IPS-11a (cell line): ENCODE measurements around the gene CNIH3.

ENCODE experiments used
- H3K4me3 ChIP-seq: one replicate; pipeline ENCODE4 v1.5.1; 2013; ENCODE audit warnings: low read depth, low read length, control low read depth

The CNIH3 gene

DNA sequence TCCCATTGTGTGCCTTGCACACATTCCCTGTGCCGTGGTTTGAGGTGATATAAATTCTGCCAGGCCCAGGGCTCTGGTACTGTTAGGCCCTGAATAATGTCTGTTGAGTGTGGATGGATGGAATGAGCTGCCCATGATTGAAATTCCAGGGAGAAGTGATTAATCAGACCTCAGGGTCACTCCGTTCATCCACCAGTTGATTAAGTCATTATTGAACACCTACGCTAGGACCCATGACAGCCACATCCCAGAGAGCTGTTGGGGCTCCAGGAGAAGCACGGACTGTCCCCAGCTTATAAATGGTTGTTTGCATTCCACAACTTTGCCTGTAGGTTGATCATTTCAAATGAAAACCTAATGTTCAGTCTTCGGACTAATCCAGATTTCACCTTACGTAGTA is 98.4 kb downstream of the CNIH3 start:
- H3K4me3 ChIP-seq: no peak overlapping the region

GRCh38 chr1:224718470-224719053 is 102.4 kb downstream of the CNIH3 start:
- no peak overlapping the region for H3K4me3 ChIP-seq

DNA sequence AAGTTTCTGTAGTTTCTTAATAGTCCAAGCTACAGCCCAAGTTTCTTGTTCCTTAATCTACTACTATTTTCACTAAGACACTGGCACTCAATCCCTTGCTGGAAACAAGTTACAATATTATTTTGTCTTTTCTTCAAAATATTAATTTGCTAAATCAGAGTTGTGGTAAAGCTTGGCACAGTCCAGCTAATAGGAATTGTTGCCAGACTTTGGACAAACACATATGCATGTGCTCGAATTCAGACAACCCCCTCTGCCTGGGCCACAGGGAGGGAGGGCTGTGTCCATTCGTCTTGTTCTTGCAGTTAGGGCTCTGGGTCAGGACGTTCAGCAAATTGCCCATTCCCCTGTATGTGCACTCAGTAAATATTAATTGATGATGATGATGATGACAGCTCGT is 103.6 kb downstream of the CNIH3 start:
- H3K4me3 ChIP-seq: no peak overlapping the region

DNA sequence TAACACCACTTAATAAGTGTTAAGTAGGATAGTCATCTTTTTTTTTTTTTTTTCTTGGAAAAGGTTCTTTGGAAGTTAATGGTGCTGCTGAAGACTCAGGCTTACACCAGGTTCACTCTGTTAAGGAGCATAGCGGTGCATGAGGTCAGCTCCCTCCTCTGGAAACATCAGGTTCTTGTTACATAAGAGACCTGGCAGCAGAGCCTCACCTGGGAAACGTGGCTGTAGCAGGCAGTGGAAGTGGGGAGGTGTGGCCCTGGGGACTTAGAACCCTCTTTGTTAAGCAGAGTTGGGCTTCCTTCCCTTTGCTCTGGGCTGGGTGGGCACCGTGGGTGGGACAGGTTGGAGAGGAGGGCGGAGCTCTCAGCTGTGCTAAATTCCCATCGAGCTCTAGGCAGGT is 104.1 kb downstream of the CNIH3 start:
- no peak overlapping the region for H3K4me3 ChIP-seq

GRCh38 chr1:224721000-224721399 is 104.9 kb downstream of the CNIH3 start:
- H3K4me3 ChIP-seq: no peak overlapping the region

- H3K4me3 ChIP-seq: no peak overlapping the region
Measured at GRCh38 chr1:224722838-224723237, 106.7 kb downstream of the CNIH3 start.

- H3K4me3 ChIP-seq: no peak overlapping the region
Measured at GRCh38 chr1:224724566-224724965, 108.4 kb downstream of the CNIH3 start.

DNA sequence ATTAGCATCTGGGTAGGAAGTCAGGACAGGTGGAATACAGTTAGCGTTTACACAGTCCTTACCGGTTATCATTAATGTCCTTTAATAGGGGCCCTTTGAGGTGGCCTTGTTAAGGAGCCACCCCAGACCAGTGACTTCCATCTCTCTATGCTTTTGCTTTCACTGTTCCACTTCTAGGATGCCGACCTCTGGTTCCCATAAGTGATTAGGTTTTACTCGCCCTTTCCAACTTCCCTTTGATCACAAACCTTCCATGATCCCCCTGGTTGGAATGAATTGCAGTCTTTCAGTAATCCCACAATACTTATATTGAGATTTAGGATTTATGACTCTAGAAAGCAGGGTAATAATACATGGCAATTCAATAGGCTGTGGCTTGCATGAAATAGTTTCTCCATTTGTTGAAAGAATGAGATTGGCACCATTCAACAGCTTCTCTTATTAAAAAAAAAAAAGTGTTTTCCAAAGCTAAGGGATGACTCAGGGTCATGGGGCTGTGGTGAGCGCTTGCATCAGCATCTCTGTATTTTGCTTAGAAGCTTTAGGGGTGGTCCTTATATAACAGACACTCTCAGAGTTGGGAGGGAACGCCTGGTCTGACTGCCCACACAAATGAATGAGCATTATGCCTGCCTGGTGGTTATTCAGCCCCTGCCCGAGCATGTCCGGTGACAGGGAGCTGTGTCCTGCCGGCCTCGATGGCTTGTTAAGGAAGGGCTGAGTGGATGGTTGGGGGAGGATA is 110.5 kb downstream of the CNIH3 start:
- H3K4me3 ChIP-seq: no peak overlapping the region

DNA sequence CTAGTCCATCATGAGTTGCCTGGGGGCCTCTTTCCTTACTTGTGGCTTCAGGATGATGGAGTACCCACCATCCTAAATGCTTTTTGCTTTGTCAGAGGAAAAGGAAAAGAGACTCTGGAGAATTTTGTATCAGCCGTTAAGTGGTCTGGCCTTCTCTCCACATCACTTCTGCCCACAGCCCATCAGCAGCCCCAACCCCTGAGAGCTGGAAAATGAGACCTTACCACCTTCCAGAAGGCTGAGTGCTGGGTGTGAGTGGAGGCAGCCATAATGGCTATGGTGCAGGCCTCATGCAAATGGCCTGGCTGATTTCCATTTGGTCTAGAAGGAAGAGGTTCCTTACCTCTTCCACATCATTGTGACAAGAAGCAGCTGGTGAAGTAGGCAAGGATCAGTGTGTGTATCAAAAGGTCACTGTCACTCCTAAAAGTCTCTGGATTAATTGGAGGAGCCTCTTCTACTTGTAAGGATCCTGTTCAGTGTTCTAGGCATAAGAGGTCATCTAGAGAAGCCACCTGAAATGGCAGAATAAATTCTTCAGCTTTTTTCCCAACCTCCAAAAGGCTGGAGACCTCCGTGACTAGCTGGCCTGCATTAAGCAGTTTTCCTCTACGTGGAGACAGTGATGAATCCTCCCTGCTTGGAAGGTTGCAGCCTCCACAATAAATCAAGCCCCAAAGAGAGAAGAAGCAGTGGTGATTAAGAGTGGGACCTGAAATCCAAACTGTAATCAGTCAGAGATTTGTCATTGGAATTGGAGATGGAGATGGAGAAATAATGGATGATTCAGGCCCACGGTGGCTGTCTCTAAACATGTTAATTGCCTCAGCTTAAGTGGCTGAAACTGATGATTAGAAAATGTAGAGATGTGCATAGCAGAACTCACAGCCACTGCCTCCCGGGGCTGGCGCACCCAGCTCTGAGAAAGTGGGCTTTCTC is 111.5 kb downstream of the CNIH3 start:
- no peak overlapping the region for H3K4me3 ChIP-seq

DNA sequence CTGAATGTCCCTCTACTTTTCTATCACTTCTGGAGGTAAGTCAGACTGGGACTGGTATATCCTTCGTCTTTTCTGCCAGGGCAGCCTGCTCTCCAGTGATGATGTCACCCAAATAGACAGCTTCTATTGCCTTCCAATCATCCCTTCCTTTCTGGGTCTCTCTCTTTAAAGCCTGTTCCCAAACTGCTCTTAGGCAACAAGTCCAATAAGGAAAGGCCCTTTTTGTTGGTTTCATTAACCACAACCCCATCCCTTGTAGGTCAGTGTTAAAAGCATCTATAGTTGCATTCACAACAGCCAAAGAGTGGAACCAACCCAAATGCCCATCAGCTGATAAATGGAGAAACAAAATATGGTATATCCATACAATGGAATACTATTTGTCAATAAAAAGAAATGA is 114.4 kb downstream of the CNIH3 start:
- no peak overlapping the region for H3K4me3 ChIP-seq

DNA sequence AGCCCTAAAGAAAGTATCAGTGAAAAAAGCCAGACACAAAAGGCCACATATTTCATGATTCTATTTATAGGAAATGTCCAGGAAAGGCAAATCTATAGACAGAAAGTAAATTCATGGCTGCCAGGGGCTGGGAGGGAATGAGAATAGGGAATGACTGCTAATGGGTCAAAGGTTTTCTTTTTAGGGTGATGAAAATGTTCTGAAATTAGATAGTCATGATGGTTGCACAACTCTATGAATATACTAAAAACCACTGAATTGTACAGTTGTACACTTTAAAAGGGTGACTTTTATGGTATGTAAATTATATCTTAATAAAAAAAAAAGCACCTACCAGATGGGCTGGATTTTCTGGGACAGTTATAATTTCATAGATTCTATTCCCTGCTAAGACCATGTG is 114.8 kb downstream of the CNIH3 start:
- H3K4me3 ChIP-seq: no peak overlapping the region

DNA sequence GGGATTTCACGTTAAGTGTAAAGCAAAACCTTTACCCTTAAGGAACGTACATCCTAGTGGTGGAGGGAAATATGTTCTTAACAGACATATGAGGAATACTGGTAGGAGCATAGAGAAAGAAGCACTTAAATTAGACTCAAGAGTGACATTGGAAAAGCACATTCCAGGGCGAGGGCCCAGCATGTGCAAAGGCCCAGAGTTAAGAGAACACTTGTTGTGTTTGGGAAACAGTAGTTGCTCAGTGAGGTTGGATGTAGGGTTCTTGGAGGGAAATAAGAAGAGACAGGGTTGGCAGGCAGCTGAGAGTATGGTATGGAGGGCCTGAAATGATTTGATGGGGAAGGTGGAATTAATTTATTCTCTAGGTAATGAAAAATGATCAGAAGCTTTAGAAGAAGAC is 115.5 kb downstream of the CNIH3 start:
- H3K4me3 ChIP-seq: no peak overlapping the region

- no peak overlapping the region for H3K4me3 ChIP-seq
Measured at GRCh38 chr1:224732377-224733026, 116.4 kb downstream of the CNIH3 start.

- no peak overlapping the region for H3K4me3 ChIP-seq
Measured at GRCh38 chr1:224733027-224733911, 117.2 kb downstream of the CNIH3 start.

DNA sequence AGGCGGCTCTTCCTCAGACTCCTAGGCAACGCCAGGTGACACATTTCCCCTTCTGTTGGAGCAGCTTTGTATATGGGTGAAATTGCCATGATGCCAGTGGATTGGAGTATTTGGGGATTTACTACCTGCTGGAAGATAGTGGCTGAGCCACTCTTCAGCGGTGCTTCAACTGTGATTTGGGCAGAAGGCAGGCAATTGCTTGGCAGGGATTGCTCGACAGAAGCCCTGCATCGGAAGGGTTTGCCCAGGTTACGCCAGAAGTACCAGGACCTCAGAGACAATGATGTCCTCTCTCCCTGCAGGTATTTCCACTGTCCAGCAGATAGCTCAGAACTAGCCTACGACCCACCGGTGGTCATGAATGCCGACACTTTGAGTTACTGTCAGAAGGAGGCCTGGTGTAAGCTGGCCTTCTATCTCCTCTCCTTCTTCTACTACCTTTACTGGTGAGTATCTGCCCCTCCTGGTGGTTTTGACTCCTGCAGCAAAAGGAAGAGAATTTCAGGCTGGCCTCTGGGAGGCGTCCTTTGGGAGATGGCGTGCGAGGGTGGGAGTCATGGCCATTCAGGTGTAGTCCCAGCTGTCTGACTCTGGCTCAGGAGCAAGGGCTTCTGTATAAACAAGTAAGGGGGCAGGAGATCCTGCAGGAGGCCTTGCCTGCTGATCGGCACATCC is 118.3 kb downstream of the CNIH3 start:
- H3K4me3 ChIP-seq: no peak overlapping the region

GRCh38 chr1:224735159-224735558 is 119.0 kb downstream of the CNIH3 start:
- H3K4me3 ChIP-seq: no peak overlapping the region

GRCh38 chr1:224736619-224737352 is 120.7 kb downstream of the CNIH3 start:
- H3K4me3 ChIP-seq: no peak overlapping the region

DNA sequence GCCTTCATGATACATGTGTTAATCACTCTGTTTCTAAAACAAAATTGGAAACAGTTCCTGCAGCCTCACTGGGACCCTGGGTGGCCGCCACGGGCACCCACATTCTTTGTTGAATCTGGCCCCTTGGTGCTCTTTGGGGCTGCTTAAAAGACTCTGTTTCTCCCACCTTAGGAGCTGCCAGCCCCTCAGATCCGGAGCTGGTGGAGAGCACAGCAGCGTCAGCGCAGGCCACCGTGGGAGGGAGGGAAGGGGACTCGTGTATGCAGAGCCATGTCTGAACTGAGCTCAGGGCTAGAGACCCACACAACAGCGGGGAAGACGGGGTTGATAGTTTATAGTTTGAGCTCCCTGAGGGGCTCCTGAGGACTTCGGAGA is 121.2 kb downstream of the CNIH3 start:
- H3K4me3 ChIP-seq: no peak overlapping the region
